ENCODE measurements around the gene DEFB128.

DEFB128 gene

GRCh38 chr20:221258-221830 lies 31.8 kb upstream of the DEFB128 start:
- H3K27ac ChIP-seq (ENCODE audit: low read depth, low read length) = no peak overlapping the region
- no peaks in the 10 kb centered on the region for H3K27me3 ChIP-seq (ENCODE audit: low read length)
- no peak for TF ChIP-seq EZH2phosphoT487 (conservative IDR thresholded peaks at IDR 0.05; ENCODE audit: low read length)
- no peak for TF ChIP-seq CTCF (IDR thresholded peaks at IDR 0.05; ENCODE audit: insufficient read depth, low read length, poor library complexity, severe bottlenecking)
- H3K9me2 ChIP-seq (replicated peaks; ENCODE audit: insufficient read depth, low read length) = no peaks in the 10 kb centered on the region
- no peak overlapping the region for H3K9ac ChIP-seq (ENCODE audit: low read length)
- no peak overlapping the region for H3K4me3 ChIP-seq (ENCODE audit: insufficient read depth, low read length, poor library complexity, severe bottlenecking)
- H3F3A ChIP-seq (ENCODE audit: insufficient read depth) = no peaks in the 10 kb centered on the region
- H3K4me2 ChIP-seq (ENCODE audit: low read depth, low read length, poor library complexity, severe bottlenecking) = no peak overlapping the region
- no peaks in the 10 kb centered on the region for H3K79me2 ChIP-seq (ENCODE audit: insufficient read depth, low read length)
- no peak overlapping the region for H2AFZ ChIP-seq (ENCODE audit: low read depth, low read length, severe bottlenecking)
- no peaks in the 10 kb centered on the region for H3K36me3 ChIP-seq (ENCODE audit: low read length)
- 0 out of 2 replicates have a peak, but pooled peaks cover 2% of the 10 kb centered on the region for H4K20me1 ChIP-seq (ENCODE audit: low read depth, low read length)
- H3K9me3 ChIP-seq (ENCODE audit: insufficient read depth, low read length) = no peaks in the 10 kb centered on the region

- H4K20me1 ChIP-seq (ENCODE audit: low read depth, low read length) = 0 out of 2 replicates have a peak, but pooled peaks cover under 1% of the 10 kb centered on the region
- H3K27ac ChIP-seq (ENCODE audit: low read depth, low read length) = no peak overlapping the region
- H2AFZ ChIP-seq (ENCODE audit: low read depth, low read length, severe bottlenecking) = no peak overlapping the region
- no peaks in the 10 kb centered on the region for H3F3A ChIP-seq (ENCODE audit: insufficient read depth)
- no peaks in the 10 kb centered on the region for H3K36me3 ChIP-seq (ENCODE audit: low read length)
- no peak overlapping the region for H3K9ac ChIP-seq (ENCODE audit: low read length)
- no peaks in the 10 kb centered on the region for H3K9me2 ChIP-seq (replicated peaks; ENCODE audit: insufficient read depth, low read length)
- no peaks in the 10 kb centered on the region for H3K27me3 ChIP-seq (ENCODE audit: low read length)
- no peaks in the 10 kb centered on the region for H3K79me2 ChIP-seq (ENCODE audit: insufficient read depth, low read length)
- TF ChIP-seq EZH2phosphoT487 (conservative IDR thresholded peaks at IDR 0.05; ENCODE audit: low read length) (no peak), CTCF (IDR thresholded peaks at IDR 0.05; ENCODE audit: insufficient read depth, low read length, poor library complexity, severe bottlenecking) (no peak)
- H3K4me2 ChIP-seq (ENCODE audit: low read depth, low read length, poor library complexity, severe bottlenecking) = no peak overlapping the region
- H3K4me3 ChIP-seq (ENCODE audit: insufficient read depth, low read length, poor library complexity, severe bottlenecking) = no peak overlapping the region
- H3K9me3 ChIP-seq (ENCODE audit: insufficient read depth, low read length) = no peaks in the 10 kb centered on the region
Observed at GRCh38 chr20:219290-220115, 30.0 kb upstream of the DEFB128 start.

- no peak overlapping the region for H3K9ac ChIP-seq (ENCODE audit: low read length)
- no peaks in the 10 kb centered on the region for H3K27me3 ChIP-seq (ENCODE audit: low read length)
- H3F3A ChIP-seq (ENCODE audit: insufficient read depth) = no peaks in the 10 kb centered on the region
- no peaks in the 10 kb centered on the region for H3K9me2 ChIP-seq (replicated peaks; ENCODE audit: insufficient read depth, low read length)
- no peak for TF ChIP-seq CTCF (IDR thresholded peaks at IDR 0.05; ENCODE audit: insufficient read depth, low read length, poor library complexity, severe bottlenecking)
- no peak for TF ChIP-seq EZH2phosphoT487 (conservative IDR thresholded peaks at IDR 0.05; ENCODE audit: low read length)
- H3K4me3 ChIP-seq (ENCODE audit: insufficient read depth, low read length, poor library complexity, severe bottlenecking) = no peak overlapping the region
- no peaks in the 10 kb centered on the region for H4K20me1 ChIP-seq (ENCODE audit: low read depth, low read length)
- H2AFZ ChIP-seq (ENCODE audit: low read depth, low read length, severe bottlenecking) = no peak overlapping the region
- no peaks in the 10 kb centered on the region for H3K36me3 ChIP-seq (ENCODE audit: low read length)
- H3K4me2 ChIP-seq (ENCODE audit: low read depth, low read length, poor library complexity, severe bottlenecking) = no peak overlapping the region
- no peak overlapping the region for H3K27ac ChIP-seq (ENCODE audit: low read depth, low read length)
- H3K79me2 ChIP-seq (ENCODE audit: insufficient read depth, low read length) = no peaks in the 10 kb centered on the region
- H3K9me3 ChIP-seq (ENCODE audit: insufficient read depth, low read length) = no peaks in the 10 kb centered on the region
Observed at GRCh38 chr20:217266-217665, 27.8 kb upstream of the DEFB128 start.

Data from SU-DHL-6 (cell line).